Left lung (tissue), 10 donors: ENCODE data around the gene SRPK2. TPM values are rescaled to one million over a fixed set of nuclear protein-coding genes. Genes with fewer than 3 reads are reported as not detected.

Experiments
- ATAC-seq: fragments of 200-7000 bp; cut with Tn5 transposase; one replicate; pipeline ENCODE4 v1.9.1; 2020; ENCODE audit warnings: moderate library complexity
- DNase-seq, 4 donors: peaks; one replicate each; pipeline ENCODE4 v3.0.0-alpha.2; 2013 to 2020
- H3K27ac ChIP-seq, 2 donors: fragments of 200-600 bp; sonication (generic) in 1 of 2; one replicate each; pipeline versions ENCODE4 v1.5.0 to v1.8.0; 2020 to 2021
- H3K27me3 ChIP-seq, 2 donors: fragments of 200-600 bp; sonication (generic) in 1 of 2; one replicate each; pipeline versions ENCODE4 v1.5.0 to v1.8.0; 2020 to 2021
- H3K36me3 ChIP-seq, 2 donors: fragments of 200-600 bp; sonication (generic) in 1 of 2; one replicate each; pipeline versions ENCODE4 v1.5.0 to v1.8.0; 2020 to 2021
- H3K4me1 ChIP-seq, 2 donors: fragments of 200-600 bp; one replicate each; pipeline ENCODE4 v1.8.0; 2021
- H3K4me3 ChIP-seq, 2 donors: fragments of 200-600 bp; sonication (generic) in 1 of 2; one replicate each; pipeline versions ENCODE4 v1.5.0 to v1.8.0; 2020 to 2021; ENCODE audit warnings: mild to moderate bottlenecking in 1 of 2
- H3K9me3 ChIP-seq, 2 donors: fragments of 200-600 bp; sonication (generic) in 1 of 2; one replicate each; pipeline versions ENCODE4 v1.5.0 to v1.8.0; 2020 to 2021
- intact Hi-C, 2 donors: fragments of 100-400 bp; cut with DNase I; formaldehyde crosslinking; loops; one replicate each; pipeline versions ENCODE4 v1.11.2 to v1.14.2; 2022
- polyA plus RNA-seq, 6 donors: library from polyadenylated mRNA; unstranded; fragments of 120-200 nt; gene quantifications; one replicate each; pipeline ENCODE4 v1.2.1, GENCODE V29; 2013; ENCODE audit not compliant: insufficient read length in 6 of 6
- total RNA-seq, 2 donors: library from RNA; stranded (reverse); fragmentation: NEBNext Ultra II Directional; extraction: Animal tissue kit (Norgen Biotek cat#: 25700); gene quantifications; one replicate each; pipeline ENCODE4 v1.2.1, GENCODE V29; 2021
- TF ChIP-seq, protein P1 (sequence below), 2 donors: fragments of 200-600 bp; sonication (generic) in 1 of 2; IDR thresholded peaks; one replicate each; pipeline versions ENCODE4 v1.5.0 to v1.8.0; 2021; ENCODE audit warnings: antibody characterized with exemption in 2 of 2
- donor health status: DM: no; HTN: yes; CAD: no.
- donor health status: DM: no; HTN: no; CAD: no.

The SRPK2 gene
- total and polyA plus RNA-seq, 8 donors = 42.9 to 63.4 (median 52.1) TPM

- Histone ChIP-seq H3K27me3 (no peaks in the 10 kb centered on the region), H3K36me3 (no peaks in the 10 kb centered on the region), H3K4me3 (no peak overlapping the region), H3K4me1 (no peaks in the 10 kb centered on the region), H3K27ac (no peak overlapping the region), H3K9me3 (no peaks in the 10 kb centered on the region)
- TF ChIP-seq, protein P1, sequence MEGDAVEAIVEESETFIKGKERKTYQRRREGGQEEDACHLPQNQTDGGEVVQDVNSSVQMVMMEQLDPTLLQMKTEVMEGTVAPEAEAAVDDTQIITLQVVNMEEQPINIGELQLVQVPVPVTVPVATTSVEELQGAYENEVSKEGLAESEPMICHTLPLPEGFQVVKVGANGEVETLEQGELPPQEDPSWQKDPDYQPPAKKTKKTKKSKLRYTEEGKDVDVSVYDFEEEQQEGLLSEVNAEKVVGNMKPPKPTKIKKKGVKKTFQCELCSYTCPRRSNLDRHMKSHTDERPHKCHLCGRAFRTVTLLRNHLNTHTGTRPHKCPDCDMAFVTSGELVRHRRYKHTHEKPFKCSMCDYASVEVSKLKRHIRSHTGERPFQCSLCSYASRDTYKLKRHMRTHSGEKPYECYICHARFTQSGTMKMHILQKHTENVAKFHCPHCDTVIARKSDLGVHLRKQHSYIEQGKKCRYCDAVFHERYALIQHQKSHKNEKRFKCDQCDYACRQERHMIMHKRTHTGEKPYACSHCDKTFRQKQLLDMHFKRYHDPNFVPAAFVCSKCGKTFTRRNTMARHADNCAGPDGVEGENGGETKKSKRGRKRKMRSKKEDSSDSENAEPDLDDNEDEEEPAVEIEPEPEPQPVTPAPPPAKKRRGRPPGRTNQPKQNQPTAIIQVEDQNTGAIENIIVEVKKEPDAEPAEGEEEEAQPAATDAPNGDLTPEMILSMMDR (IDR thresholded peaks at IDR 0.05) = no peak
- peak; percentile 29 for ATAC-seq
- no peak for DNase-seq
- intact Hi-C loops = no loop called here
Measured at GRCh38 chr7:105315357-105315756, 73.4 kb downstream of the SRPK2 start.

DNA sequence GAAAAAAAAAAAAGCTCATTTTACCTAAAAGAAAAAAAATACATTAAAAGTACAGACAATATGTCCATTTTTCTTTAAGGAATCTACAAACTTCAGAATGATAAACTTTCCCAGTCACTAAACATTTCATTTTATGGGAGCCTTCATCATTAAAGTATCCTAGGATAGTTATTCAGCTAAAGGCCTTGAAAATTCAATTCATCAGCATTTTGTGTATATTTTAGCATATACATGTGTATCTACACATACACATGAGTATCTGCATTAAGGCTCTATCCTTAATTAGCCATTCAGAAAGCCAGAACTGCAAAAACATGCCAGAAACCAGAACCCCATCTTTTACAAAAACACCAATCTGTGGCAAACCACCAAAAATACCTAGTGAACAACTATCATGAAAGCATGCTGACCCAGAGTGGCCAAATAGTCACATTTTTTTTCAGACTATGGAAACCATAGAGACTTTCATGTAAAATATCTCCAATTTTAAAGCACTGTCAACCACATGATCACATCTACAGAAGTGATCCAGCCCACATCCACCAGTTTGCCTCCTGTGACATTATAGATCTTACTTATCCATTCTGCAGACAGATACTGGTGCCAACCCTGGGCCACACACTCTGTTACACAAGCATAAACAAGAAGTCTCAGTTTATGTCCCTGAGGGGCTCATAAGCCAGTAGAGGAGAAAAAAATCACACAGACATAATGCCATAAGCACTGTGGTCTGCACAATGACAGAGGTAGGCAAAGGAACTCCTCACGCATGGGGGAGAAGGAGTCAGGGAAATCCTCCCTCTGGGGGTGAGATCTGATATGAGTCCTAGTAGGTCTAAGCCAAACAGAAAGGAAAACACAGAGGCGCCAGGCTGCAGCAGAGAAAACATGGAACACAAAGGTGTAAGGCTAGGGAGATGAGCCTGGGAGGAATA, 79.2 kb downstream of the SRPK2 start:
- DNase-seq = no peak
- TF ChIP-seq, protein P1 (IDR thresholded peaks at IDR 0.05) = no peak

DNA sequence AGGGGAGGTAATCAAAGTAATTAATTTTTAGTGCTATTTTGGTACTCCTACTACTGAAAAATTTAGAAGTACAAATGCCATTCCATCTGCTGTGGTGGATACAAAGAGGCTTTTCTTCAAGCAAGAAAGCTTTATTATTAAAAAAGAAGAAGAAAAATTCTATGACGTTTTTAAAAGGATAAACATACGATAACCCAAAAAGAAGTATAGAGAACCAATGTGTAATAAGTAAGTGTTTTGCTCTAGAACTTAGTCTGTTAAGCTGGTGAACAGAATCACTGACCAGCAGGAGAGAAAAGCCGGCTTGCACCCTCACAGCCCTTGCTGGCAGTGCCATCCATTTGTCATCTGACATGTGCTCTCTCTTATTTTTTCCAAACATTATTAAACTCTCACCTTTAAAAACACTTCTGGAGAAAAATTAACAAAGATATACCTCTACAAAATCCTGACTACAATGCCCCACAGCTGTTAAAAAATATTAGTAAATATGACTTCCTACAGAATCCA, 81.5 kb downstream of the SRPK2 start:
- DNase-seq (no peak), ATAC-seq (no peak)
- no peaks in the 10 kb centered on the region for H3K27me3 ChIP-seq
- no peak overlapping the region for H3K4me3 ChIP-seq
- TF ChIP-seq, protein P1 (IDR thresholded peaks at IDR 0.05) = no peak
- H3K4me1 ChIP-seq = no peaks in the 10 kb centered on the region
- H3K9me3 ChIP-seq = no peaks in the 10 kb centered on the region
- intact Hi-C loops = no loop called here
- H3K36me3 ChIP-seq = no peaks in the 10 kb centered on the region
- H3K27ac ChIP-seq = no peak overlapping the region

More for the DNA sequence above, 79.2 kb downstream of the SRPK2 start:
- intact Hi-C loops = no loop called here
- no peaks in the 10 kb centered on the region for H3K9me3 ChIP-seq
- H3K4me1 ChIP-seq = no peaks in the 10 kb centered on the region
- no peaks in the 10 kb centered on the region for H3K27me3 ChIP-seq
- no peak for ATAC-seq
- H3K4me3 ChIP-seq = no peak overlapping the region
- H3K27ac ChIP-seq = no peak overlapping the region
- H3K36me3 ChIP-seq = no peaks in the 10 kb centered on the region

DNA sequence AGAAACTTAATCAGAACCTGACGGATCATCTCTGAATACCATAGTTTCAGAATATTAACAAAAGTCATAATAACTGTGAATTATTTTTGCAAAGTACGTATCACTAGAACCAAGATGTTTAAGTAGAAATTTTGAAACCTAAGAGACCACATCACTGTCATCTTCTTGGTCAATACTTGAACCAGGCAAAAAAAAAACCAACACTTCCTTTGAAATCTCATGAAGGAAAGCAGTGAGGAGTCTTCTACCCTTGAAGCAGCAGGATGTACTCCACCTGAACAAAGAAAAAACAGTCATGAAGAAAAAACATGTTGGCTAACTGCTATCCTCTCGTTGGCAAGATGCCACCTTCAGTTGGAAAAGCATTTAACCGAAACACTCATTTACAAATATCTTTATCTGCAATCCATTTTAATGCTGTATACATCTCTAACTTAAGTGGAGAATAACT, 82.4 kb downstream of the SRPK2 start:
- Histone ChIP-seq H3K27me3 (no peaks in the 10 kb centered on the region), H3K36me3 (no peaks in the 10 kb centered on the region), H3K27ac (no peak overlapping the region), H3K9me3 (no peaks in the 10 kb centered on the region), H3K4me3 (no peak overlapping the region), H3K4me1 (no peaks in the 10 kb centered on the region)
- intact Hi-C loops = no loop called here
- DNase-seq = no peak
- no peak for ATAC-seq
- TF ChIP-seq, protein P1 (IDR thresholded peaks at IDR 0.05) = no peak

DNA sequence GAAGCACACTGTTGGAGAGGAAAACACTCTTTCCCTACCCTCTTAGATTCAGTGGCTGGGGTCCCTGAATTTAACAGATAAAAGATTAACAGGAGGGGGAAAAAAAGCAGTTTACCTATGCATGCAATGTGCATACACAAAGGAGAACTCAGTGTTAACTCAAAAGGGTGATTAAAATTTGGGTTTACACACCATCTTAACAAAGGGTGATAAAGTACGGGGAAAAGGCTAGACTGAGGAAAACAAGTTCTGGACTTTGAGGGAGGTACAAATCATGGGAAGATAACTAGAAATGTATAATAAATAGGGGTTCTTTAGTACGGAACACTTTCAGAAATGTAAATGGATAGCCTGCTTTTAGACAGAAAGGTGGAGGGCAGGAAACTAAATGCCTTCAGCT, 83.1 kb downstream of the SRPK2 start:
- no peak overlapping the region for H3K27ac ChIP-seq
- no peaks in the 10 kb centered on the region for H3K9me3 ChIP-seq
- H3K4me3 ChIP-seq = no peak overlapping the region
- TF ChIP-seq, protein P1 (IDR thresholded peaks at IDR 0.05) = no peak
- no peaks in the 10 kb centered on the region for H3K27me3 ChIP-seq
- DNase-seq = no peak
- intact Hi-C loops = no loop called here
- no peaks in the 10 kb centered on the region for H3K4me1 ChIP-seq
- no peaks in the 10 kb centered on the region for H3K36me3 ChIP-seq
- ATAC-seq = no peak
